GM19193 (cell line): ENCODE measurements around the gene BCAR3.

ENCODE experiments used
- POLR2A ChIP-seq: IDR thresholded peaks from 4 replicates; pipeline ENCODE4 v1.6.1; 2011; ENCODE audit not compliant: insufficient read depth, insufficient read length; ENCODE audit errors: extremely low read depth

BCAR3 gene

GRCh38 chr1:93641527-93641926, 40.1 kb downstream of the BCAR3 start:
- TF ChIP-seq POLR2A, result no peak

- no peak for TF ChIP-seq POLR2A
Observed at GRCh38 chr1:93640656-93641440, 40.8 kb downstream of the BCAR3 start.

- TF ChIP-seq POLR2A, result no peak
Observed at GRCh38 chr1:93638981-93639380, 42.7 kb downstream of the BCAR3 start.

GRCh38 chr1:93638307-93638847, 43.3 kb downstream of the BCAR3 start:
- TF ChIP-seq POLR2A, result no peak

GRCh38 chr1:93636712-93637111, 44.9 kb downstream of the BCAR3 start:
- no peak for TF ChIP-seq POLR2A

GRCh38 chr1:93635614-93636543, 45.8 kb downstream of the BCAR3 start:
- no peak for TF ChIP-seq POLR2A

- TF ChIP-seq POLR2A, result no peak
Observed at GRCh38 chr1:93633313-93633712, 48.3 kb downstream of the BCAR3 start.

GRCh38 chr1:93631626-93632365, 49.8 kb downstream of the BCAR3 start:
- TF ChIP-seq POLR2A, result no peak

GRCh38 chr1:93630168-93630567, 51.5 kb downstream of the BCAR3 start:
- TF ChIP-seq POLR2A, result no peak

GRCh38 chr1:93629101-93630059, 52.3 kb downstream of the BCAR3 start:
- TF ChIP-seq POLR2A, result no peak

- no peak for TF ChIP-seq POLR2A
Observed at GRCh38 chr1:93628681-93629080, 53.0 kb downstream of the BCAR3 start.

- TF ChIP-seq POLR2A, result no peak
Observed at GRCh38 chr1:93625582-93626327, 55.9 kb downstream of the BCAR3 start.

GRCh38 chr1:93623875-93624274, 57.8 kb downstream of the BCAR3 start:
- no peak for TF ChIP-seq POLR2A
